ENCODE data around the gene RER1. TPM values are rescaled to one million over a fixed set of nuclear protein-coding genes. Genes with fewer than 3 reads are reported as not detected.
"Not testable (repeated sequence)": the region's sequence is repeated elsewhere in the genome, so short reads cannot be mapped to it uniquely, and the experiment has no call there.

RER1 gene
- polyA plus RNA-seq, 1 donor, result 70.7 TPM

GRCh38 chr1:2427976-2428375 is 36.3 kb downstream of the RER1 start:
- no peak for DNase-seq (ENCODE audit: low read depth)

DNA sequence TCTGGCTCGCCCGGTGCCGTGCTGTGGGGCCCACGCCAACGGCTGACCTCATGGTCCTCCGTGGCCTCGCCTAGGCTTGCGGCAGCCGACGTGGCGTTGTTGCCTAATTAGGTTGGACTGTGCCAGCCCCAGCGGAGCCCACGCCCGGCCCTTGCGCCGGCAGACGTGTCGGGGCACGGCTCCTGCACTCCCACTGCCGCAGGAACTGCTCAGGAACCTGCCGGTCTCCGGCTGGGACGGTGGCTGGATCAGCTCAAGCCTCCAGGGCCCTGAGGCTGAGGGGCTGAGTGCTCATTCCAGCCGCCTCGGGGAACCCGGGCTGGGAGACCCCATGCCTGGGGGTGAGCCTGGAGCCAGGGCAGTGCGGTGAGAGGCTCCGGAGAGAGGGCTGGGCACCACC is 36.8 kb downstream of the RER1 start:
- DNase-seq (ENCODE audit: low read depth), result no peak

DNA sequence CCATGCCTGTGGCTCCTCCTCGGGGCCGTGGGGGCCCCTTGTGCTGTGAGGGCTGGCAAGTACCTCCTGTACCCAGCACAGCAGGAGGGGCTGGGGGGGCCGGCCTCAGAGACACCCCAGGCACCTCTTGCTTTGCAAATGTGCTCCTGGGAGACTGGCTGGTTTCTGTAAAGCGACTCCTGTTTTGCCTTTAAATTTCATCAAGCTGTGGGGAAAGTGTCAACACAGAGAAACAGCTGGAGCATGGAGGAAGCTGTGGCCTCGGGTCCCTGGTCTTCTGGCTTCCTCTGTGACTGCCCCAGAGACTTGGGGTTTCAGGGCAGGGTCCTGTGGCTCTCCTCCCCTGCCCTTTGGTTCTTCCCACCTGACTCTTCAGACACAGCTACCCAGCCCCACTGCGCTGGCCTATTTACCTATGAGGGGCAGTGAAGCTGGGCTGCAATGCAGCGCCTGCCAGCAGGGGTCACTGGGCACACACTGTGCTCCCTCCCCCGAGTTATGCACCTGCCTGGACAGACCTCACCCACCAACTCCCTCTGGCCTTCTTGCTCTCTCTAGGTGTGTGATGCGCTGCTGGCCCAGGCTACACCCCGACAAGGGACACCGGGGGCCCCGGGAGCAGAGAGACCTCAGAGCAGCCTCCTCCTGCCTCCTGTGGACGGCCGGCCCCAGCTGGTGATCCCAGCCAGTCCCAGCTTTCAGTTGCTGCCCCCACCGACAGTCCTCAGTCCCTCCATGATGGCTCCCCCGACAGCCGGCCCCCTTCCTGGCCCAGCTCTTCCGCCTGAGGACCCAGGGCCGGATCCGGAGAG is 38.3 kb downstream of the RER1 start:
- DNase-seq (ENCODE audit: low read depth), result no peak

GRCh38 chr1:2430592-2430973 is 38.9 kb downstream of the RER1 start:
- DNase-seq (ENCODE audit: low read depth), result no peak

GRCh38 chr1:2431103-2431502 is 39.5 kb downstream of the RER1 start:
- no peak for DNase-seq (ENCODE audit: low read depth)

- no peak for DNase-seq (ENCODE audit: low read depth)
Measured at GRCh38 chr1:2431518-2431917, 39.9 kb downstream of the RER1 start.

- DNase-seq (ENCODE audit: low read depth), result no peak
Measured at GRCh38 chr1:2432441-2432844, 40.8 kb downstream of the RER1 start.

DNA sequence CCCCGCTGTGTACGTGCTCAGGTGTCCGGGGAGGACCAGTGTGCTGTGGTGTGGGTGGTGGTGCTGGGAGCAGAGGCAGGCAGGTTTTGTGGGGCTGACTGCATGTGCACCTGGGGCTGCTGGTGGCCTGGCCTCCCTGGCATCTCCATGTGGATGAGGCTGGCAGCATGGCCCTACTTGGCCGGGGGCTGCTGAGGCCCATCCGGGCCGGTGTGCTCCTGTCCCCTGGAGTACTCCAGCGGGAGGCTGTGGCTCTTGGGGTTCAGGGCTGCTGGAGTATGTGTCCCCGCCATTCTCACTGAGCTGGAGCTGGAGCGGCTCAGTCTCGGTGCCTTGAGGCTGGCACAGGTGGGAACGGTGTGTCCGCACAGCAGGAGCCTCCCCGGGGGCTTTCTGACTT is 41.6 kb downstream of the RER1 start:
- no peak for DNase-seq (ENCODE audit: low read depth)

GRCh38 chr1:2433936-2434655 is 42.5 kb downstream of the RER1 start:
- DNase-seq (ENCODE audit: low read depth), result no peak

GRCh38 chr1:2435091-2435490 is 43.5 kb downstream of the RER1 start:
- no peak for DNase-seq (ENCODE audit: low read depth)

DNA sequence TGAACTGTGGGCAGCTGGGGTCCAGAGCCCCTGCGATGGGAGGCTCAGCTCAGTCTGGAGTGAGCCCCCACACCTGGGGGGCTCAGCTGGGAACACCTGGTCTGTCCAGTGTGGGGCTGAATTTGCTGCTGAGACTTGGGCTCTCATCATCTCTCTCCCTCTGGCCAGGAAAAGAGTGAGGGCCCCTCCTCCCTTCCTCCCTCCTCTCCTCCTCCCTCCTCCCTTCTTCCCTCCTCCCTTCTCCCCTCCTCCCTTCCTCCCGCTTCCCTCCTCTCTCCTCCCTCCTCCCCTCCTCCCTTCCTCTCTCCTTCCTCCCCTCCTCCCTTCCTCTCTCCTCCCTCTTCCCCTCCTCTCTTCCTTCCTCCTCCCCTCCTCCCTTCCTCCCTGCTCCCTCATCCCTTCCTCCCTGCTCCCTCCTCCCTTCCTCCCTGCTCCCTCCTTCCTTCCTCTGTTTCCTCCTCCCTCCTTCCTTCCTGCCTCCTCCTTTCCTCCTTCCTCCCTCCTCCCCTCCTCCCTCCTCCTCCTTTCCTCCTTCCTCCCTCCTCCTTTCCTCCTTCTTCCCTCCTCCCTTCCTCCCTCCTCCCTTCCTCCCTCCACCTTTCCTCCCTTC is 44.2 kb downstream of the RER1 start:
- DNase-seq (ENCODE audit: low read depth), result no peak

DNA sequence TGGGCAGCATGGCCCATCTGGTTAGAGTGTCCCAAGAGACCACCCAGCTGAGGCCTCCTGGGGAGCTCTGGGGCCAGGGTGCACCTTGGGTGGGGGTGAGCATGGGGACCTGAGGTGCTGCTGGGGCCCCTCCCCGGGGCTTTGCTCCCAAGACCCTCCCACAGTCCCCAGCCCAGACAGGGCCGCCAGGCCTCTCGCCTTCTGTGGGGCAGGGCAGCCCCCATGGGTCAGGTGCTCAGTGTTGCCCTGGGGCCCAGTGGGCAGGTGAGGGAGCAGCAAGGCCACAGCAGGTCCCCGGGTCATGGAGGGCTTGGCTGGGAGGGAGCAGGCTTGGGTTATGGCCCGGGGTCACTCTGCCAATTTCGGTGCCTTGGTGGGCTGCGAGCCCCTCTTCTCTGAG is 45.2 kb downstream of the RER1 start:
- DNase-seq (ENCODE audit: low read depth), result no peak

- no peak for DNase-seq (ENCODE audit: low read depth)
Measured at GRCh38 chr1:2437617-2438016, 46.0 kb downstream of the RER1 start.

GRCh38 chr1:2438038-2438437 is 46.4 kb downstream of the RER1 start:
- no peak for DNase-seq (ENCODE audit: low read depth)

GRCh38 chr1:2438641-2439040 is 47.0 kb downstream of the RER1 start:
- no peak for DNase-seq (ENCODE audit: low read depth)

- DNase-seq (ENCODE audit: low read depth), result no peak
Measured at GRCh38 chr1:2439369-2439768, 47.7 kb downstream of the RER1 start.

GRCh38 chr1:2440346-2440745 is 48.7 kb downstream of the RER1 start:
- not testable (repeated sequence) for DNase-seq (ENCODE audit: low read depth)

DNA sequence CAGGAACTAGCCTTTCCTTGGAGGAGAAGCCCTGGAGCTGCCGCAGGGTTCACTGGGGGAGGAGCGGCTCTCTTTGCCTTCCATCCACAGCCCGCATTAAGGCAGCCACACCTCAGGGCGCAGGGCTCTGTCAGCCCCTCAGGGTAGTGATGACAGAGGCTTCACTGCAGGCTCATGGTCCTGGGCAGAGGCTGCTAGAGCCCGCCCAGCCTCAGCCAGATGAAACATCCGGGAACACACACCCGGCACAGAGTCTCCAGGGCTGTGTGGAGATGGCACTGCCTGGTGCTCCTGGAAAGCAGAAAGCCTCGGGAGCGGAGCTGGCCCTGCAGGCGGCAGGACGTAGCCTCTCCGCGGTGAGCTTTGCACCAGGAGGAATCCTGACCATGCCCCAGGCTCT is 50.1 kb downstream of the RER1 start:
- DNase-seq (ENCODE audit: low read depth), result no peak

DNA sequence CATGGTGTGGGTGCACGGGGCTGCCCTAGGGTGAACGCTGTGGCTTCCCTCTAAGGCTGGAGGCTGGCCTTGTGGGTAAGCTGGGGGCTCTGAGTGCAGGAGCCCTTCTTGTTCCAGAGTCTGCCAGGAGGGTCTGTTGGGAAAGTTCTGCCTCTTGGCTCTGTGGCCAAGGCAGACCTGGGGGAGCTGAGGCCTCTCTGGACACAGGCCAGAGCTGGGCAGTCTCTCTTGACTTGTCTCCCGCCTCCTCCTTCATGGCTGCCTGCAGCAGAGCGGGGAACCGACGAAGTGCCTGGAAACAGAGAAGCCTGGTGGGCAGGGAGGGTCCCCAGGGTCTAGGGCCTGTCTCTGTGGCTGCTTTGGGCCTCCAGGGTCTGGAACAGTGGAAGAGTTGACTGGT is 51.0 kb downstream of the RER1 start:
- no peak for DNase-seq (ENCODE audit: low read depth)

- no peak for DNase-seq (ENCODE audit: low read depth)
Measured at GRCh38 chr1:2443277-2444137, 51.9 kb downstream of the RER1 start.

- DNase-seq (ENCODE audit: low read depth), result no peak
Measured at GRCh38 chr1:2444138-2444591, 52.5 kb downstream of the RER1 start.
